ENCODE data around the gene MRPS23.

Gene MRPS23

DNA sequence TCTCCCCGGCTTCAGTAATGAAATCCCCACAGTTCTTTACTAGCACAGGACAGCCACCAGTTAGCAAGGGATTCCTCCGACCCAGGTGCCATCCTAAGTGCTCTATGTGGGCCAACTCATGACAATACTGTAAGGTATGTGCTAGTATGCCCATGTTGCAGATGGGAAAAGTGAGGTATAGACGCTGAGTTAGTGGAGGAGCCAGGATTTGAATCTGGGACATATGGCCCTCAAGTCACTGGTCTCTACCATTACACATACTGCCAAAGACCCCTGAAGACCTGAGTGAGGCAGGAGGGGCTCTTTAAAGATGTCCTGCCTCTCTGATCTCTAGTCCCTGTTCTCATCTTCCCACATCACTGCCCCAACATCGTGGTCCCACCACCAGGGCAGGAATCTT, 36.2 kb upstream of the MRPS23 start:
- H3K4me1 ChIP-seq (ENCODE audit: low read depth, poor library complexity, severe bottlenecking): peaks cover 10% of the 10 kb centered on the region
- H3K36me3 ChIP-seq (ENCODE audit: insufficient read depth): no peaks in the 10 kb centered on the region
- H4K20me1 ChIP-seq (ENCODE audit: insufficient read depth): no peaks in the 10 kb centered on the region
- H3K9ac ChIP-seq: no peak overlapping the region
- H3K4me3 ChIP-seq (IDR thresholded peaks at IDR 0.05; ENCODE audit: insufficient read depth, low read depth, low read length): no peak overlapping the region
- no peaks in the 10 kb centered on the region for H3K79me2 ChIP-seq (ENCODE audit: insufficient read depth, low read depth)
- no peak overlapping the region for H3K27ac ChIP-seq
- TF ChIP-seq CTCF (conservative IDR thresholded peaks at IDR 0.05; ENCODE audit: low read depth, low read length): no peak
- no peaks in the 10 kb centered on the region; the same call in 1 of the 2 replicates for H3K27me3 ChIP-seq (ENCODE audit: insufficient read depth, low read depth)
- H3K4me2 ChIP-seq: no peak overlapping the region
- H2AFZ ChIP-seq (ENCODE audit: low read depth): no peak overlapping the region

DNA sequence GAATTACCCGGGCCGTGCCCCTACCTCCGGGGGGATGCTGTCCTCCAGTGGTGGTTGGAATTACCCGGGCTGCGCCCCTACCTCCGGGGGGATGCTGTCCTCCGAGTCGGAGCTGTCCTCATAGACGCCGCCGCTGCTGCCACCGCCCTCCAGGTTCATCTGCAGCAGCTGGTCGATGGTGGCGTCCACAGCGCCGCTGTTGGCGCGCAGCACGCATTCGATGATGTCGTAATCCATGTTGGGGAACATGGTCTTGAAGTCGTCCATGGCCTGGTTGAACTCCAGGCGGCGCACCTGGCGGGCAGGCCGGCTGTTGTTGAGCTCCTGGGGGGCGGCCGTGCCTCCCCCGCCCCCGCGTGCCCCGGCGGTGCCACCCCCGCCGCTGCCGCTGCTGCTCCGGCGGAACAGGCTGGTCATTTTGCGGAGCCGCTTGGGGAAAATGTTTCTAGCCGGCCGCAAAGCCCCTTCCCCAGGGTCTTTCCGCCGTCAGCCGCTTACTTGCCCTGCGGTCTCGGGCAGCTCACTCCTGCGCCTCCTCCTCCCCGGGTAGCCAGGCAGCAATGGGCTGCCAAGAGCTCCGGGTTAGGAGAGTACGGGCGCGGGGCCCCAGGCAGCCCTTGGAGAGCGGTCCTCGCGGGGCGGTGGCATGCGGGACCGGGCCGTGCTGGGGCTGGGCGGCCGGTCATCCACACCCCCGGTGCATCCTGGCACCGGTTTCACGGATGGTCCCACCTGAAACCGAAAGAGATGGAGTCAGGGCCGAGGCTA, 35.5 kb upstream of the MRPS23 start:
- no peak overlapping the region for H3K9ac ChIP-seq
- peaks cover 6% of the 10 kb centered on the region for H3K4me1 ChIP-seq (ENCODE audit: low read depth, poor library complexity, severe bottlenecking)
- H3K4me2 ChIP-seq: no peak overlapping the region
- no peaks in the 10 kb centered on the region for H3K36me3 ChIP-seq (ENCODE audit: insufficient read depth)
- H3K79me2 ChIP-seq (ENCODE audit: insufficient read depth, low read depth): no peaks in the 10 kb centered on the region
- no peak overlapping the region for H2AFZ ChIP-seq (ENCODE audit: low read depth)
- H4K20me1 ChIP-seq (ENCODE audit: insufficient read depth): no peaks in the 10 kb centered on the region
- H3K27ac ChIP-seq: no peak overlapping the region
- no peaks in the 10 kb centered on the region; the same call in 1 of the 2 replicates for H3K27me3 ChIP-seq (ENCODE audit: insufficient read depth, low read depth)
- no peak for TF ChIP-seq CTCF (conservative IDR thresholded peaks at IDR 0.05; ENCODE audit: low read depth, low read length)
- H3K4me3 ChIP-seq (IDR thresholded peaks at IDR 0.05; ENCODE audit: insufficient read depth, low read depth, low read length): no peak overlapping the region

- peaks cover 20% of the 10 kb centered on the region for H3K4me1 ChIP-seq (ENCODE audit: low read depth, poor library complexity, severe bottlenecking)
- no peak overlapping the region for H3K4me2 ChIP-seq
- H3K36me3 ChIP-seq (ENCODE audit: insufficient read depth): no peaks in the 10 kb centered on the region
- no peak for TF ChIP-seq CTCF (conservative IDR thresholded peaks at IDR 0.05; ENCODE audit: low read depth, low read length)
- H3K79me2 ChIP-seq (ENCODE audit: insufficient read depth, low read depth): no peaks in the 10 kb centered on the region
- no peak overlapping the region for H3K9ac ChIP-seq
- H3K4me3 ChIP-seq (IDR thresholded peaks at IDR 0.05; ENCODE audit: insufficient read depth, low read depth, low read length): no peak overlapping the region
- no peak overlapping the region for H3K27ac ChIP-seq
- H2AFZ ChIP-seq (ENCODE audit: low read depth): no peak overlapping the region
- no peaks in the 10 kb centered on the region for H4K20me1 ChIP-seq (ENCODE audit: insufficient read depth)
- no peaks in the 10 kb centered on the region; the same call in 1 of the 2 replicates for H3K27me3 ChIP-seq (ENCODE audit: insufficient read depth, low read depth)
Observed at GRCh38 chr17:57881783-57882351, 32.0 kb upstream of the MRPS23 start.

- peaks cover 27% of the 10 kb centered on the region for H3K4me1 ChIP-seq (ENCODE audit: low read depth, poor library complexity, severe bottlenecking)
- H3K4me3 ChIP-seq (IDR thresholded peaks at IDR 0.05; ENCODE audit: insufficient read depth, low read depth, low read length): no peak overlapping the region
- no peaks in the 10 kb centered on the region for H3K79me2 ChIP-seq (ENCODE audit: insufficient read depth, low read depth)
- H2AFZ ChIP-seq (ENCODE audit: low read depth): no peak overlapping the region
- no peak overlapping the region for H3K4me2 ChIP-seq
- H3K9ac ChIP-seq: no peak overlapping the region
- H3K27me3 ChIP-seq (ENCODE audit: insufficient read depth, low read depth): no peaks in the 10 kb centered on the region; the same call in 1 of the 2 replicates
- H4K20me1 ChIP-seq (ENCODE audit: insufficient read depth): no peaks in the 10 kb centered on the region
- no peak overlapping the region for H3K27ac ChIP-seq
- no peak for TF ChIP-seq CTCF (conservative IDR thresholded peaks at IDR 0.05; ENCODE audit: low read depth, low read length)
- H3K36me3 ChIP-seq (ENCODE audit: insufficient read depth): no peaks in the 10 kb centered on the region
Observed at GRCh38 chr17:57881143-57881542, 31.3 kb upstream of the MRPS23 start.
